Measurements from ENCODE around the gene SLC2A5.

GRCh38 chr1:9095818-9096217, 26.4 kb upstream of the SLC2A5 start:
- TF ChIP-seq POLR2A (IDR thresholded peaks at IDR 0.05): no peak
- TF ChIP-seq POLR2AphosphoS5 (IDR thresholded peaks at IDR 0.05): no peak

Data from gastroesophageal sphincter (tissue), 2 donors.